ENCODE measurements around the gene POU2F1. TPM values are rescaled to one million over a fixed set of nuclear protein-coding genes. Genes with fewer than 3 reads are reported as not detected.
"Not testable (repeated sequence)": the region's sequence is repeated elsewhere in the genome, so short reads cannot be mapped to it uniquely, and the experiment has no call there.

The POU2F1 gene
- total RNA-seq, 2 experiments from 2014 or later: 12.7 to 14.0 TPM

- ChIA-PET CTCF (interaction anchor here (1.5 kb wide), 1 partner anchor 164 kb away, joined by 3 read pairs; no protein-coding TSS in a partner anchor), POLR2A (no interaction called here)
These were observed 2.7 kb downstream of the POU2F1 start for GRCh38 chr1:167223144-167224103.

- POLR2A ChIA-PET, CTCF ChIA-PET: not testable (repeated sequence)
These were observed 4.1 kb downstream of the POU2F1 start for GRCh38 chr1:167224734-167225235.

GRCh38 chr1:167225920-167226319 lies 5.2 kb downstream of the POU2F1 start:
- CTCF ChIA-PET: interaction anchor here (1.0 kb wide), 1 partner anchor 36 kb away, joined by 3 read pairs; no protein-coding TSS in a partner anchor
- POLR2A ChIA-PET: no interaction called here

GRCh38 chr1:167227934-167228378 lies 7.3 kb downstream of the POU2F1 start:
- CTCF ChIA-PET: interaction anchor here (1.1 kb wide), 1 partner anchor 34 kb away, joined by 3 read pairs; no protein-coding TSS in a partner anchor
- POLR2A ChIA-PET: no interaction called here

- POLR2A ChIA-PET: no interaction called here
These were observed 9.2 kb downstream of the POU2F1 start for GRCh38 chr1:167229719-167230385.

GRCh38 chr1:167230437-167230836 lies 9.8 kb downstream of the POU2F1 start:
- ChIA-PET POLR2A (no interaction called here), CTCF (interaction anchor here (1.0 kb wide), 1 partner anchor 37 kb away, joined by 3 read pairs; no protein-coding TSS in a partner anchor)

More at GRCh38 chr1:167229719-167230385, 9.2 kb downstream of the POU2F1 start:
- CTCF ChIA-PET: interaction anchor here (1.0 kb wide), 1 partner anchor 37 kb away, joined by 3 read pairs; no protein-coding TSS in a partner anchor

GRCh38 chr1:167231873-167232450 lies 11.3 kb downstream of the POU2F1 start:
- POLR2A ChIA-PET: no interaction called here
- CTCF ChIA-PET: interaction anchor here (0.9 to 1.2 kb wide), 2 partner anchors 12 to 59 kb away, joined by 3 to 5 read pairs; no protein-coding TSS in a partner anchor

- POLR2A ChIA-PET: no interaction called here
- CTCF ChIA-PET: interaction anchor here (1.2 kb wide), 1 partner anchor 13 kb away, joined by 5 read pairs; no protein-coding TSS in a partner anchor
These were observed 12.1 kb downstream of the POU2F1 start for GRCh38 chr1:167232801-167233200.

- ChIA-PET POLR2A (no interaction called here), CTCF (interaction anchor here (1.2 kb wide), 1 partner anchor 13 kb away, joined by 5 read pairs; no protein-coding TSS in a partner anchor)
These were observed 12.7 kb downstream of the POU2F1 start for GRCh38 chr1:167233373-167233772.

- ChIA-PET CTCF (no interaction called here), POLR2A (no interaction called here)
These were observed 16.3 kb downstream of the POU2F1 start for GRCh38 chr1:167237000-167237399.

GRCh38 chr1:167238713-167239112 lies 18.0 kb downstream of the POU2F1 start:
- CTCF ChIA-PET: no interaction called here
- POLR2A ChIA-PET: no interaction called here

- CTCF ChIA-PET: no interaction called here
- POLR2A ChIA-PET: no interaction called here
These were observed 18.6 kb downstream of the POU2F1 start for GRCh38 chr1:167239257-167239656.

GRCh38 chr1:167244244-167244643 lies 23.6 kb downstream of the POU2F1 start:
- ChIA-PET CTCF (no interaction called here), POLR2A (no interaction called here)

GRCh38 chr1:167245168-167245567 lies 24.5 kb downstream of the POU2F1 start:
- POLR2A ChIA-PET: not testable (repeated sequence)
- CTCF ChIA-PET: interaction anchor here (0.7 kb wide), 1 partner anchor 156 kb away, joined by 4 read pairs; no protein-coding TSS in a partner anchor

GRCh38 chr1:167246971-167247370 lies 26.3 kb downstream of the POU2F1 start:
- POLR2A ChIA-PET: no interaction called here
- CTCF ChIA-PET: interaction anchor here (0.6 kb wide), 2 partner anchors 344 to 464 kb away, joined by 3 to 5 read pairs; no protein-coding TSS in a partner anchor

GRCh38 chr1:167247754-167248153 lies 27.1 kb downstream of the POU2F1 start:
- CTCF ChIA-PET: no interaction called here
- POLR2A ChIA-PET: no interaction called here

- ChIA-PET POLR2A (no interaction called here), CTCF (no interaction called here)
These were observed 28.3 kb downstream of the POU2F1 start for GRCh38 chr1:167248707-167249642.

- ChIA-PET CTCF (no interaction called here), POLR2A (no interaction called here)
These were observed 29.0 kb downstream of the POU2F1 start for GRCh38 chr1:167249702-167250101.

GRCh38 chr1:167250482-167250881 lies 29.8 kb downstream of the POU2F1 start:
- ChIA-PET POLR2A (no interaction called here), CTCF (no interaction called here)

Data from activated CD8-positive, alpha-beta memory T cell treated with anti-CD3 and anti-CD28 coated beads for 36 hours (primary cell).